ENCODE results near the gene CROCC. TPM values are rescaled to one million over a fixed set of nuclear protein-coding genes. Genes with fewer than 3 reads are reported as not detected.
"Not testable (repeated sequence)": the region's sequence is repeated elsewhere in the genome, so short reads cannot be mapped to it uniquely, and the experiment has no call there.

Gene CROCC
- total RNA-seq, 1 donor from 2014 or later: 38.5 TPM

DNA sequence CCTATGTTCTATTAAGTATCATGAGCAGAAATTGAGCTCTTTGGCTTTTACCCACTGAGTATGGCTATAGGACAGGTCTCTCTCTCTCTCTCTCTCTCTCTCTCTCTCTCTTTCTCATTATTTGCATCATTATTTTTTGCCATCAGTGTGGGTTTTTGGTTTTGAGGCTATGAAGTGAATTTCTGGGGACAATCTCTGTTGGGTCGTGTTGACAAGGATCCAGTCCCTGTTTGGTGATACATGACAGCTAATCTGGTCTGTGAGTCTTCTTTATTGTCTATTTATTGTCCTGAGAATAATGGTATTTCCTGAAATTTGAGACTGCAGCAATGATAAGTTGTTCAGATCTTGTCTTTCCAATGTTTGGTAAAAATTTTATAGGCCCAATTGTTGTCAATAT lies 24.1 kb upstream of the CROCC start:
- not testable (repeated sequence) for DNase-seq (ENCODE audit: low spot score)

DNA sequence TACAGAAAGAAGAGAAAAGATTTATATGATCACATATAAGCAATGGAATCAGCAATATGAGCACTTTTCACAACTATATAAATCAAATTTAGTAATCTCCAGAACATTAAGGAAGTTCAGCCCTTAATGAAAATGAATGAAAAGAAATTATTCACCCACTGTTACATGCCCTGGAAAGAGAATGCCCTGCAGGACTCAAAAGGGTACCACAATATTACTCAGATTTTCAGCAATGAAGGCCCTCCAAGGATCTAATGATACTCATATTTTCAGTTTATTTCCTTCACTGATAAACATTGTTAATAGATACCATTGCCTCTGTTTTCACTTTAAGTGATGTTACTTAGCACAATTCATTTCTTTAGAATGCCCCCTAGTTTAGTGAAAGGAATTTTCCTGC lies 23.4 kb upstream of the CROCC start:
- DNase-seq (ENCODE audit: low spot score): not testable (repeated sequence)

DNA sequence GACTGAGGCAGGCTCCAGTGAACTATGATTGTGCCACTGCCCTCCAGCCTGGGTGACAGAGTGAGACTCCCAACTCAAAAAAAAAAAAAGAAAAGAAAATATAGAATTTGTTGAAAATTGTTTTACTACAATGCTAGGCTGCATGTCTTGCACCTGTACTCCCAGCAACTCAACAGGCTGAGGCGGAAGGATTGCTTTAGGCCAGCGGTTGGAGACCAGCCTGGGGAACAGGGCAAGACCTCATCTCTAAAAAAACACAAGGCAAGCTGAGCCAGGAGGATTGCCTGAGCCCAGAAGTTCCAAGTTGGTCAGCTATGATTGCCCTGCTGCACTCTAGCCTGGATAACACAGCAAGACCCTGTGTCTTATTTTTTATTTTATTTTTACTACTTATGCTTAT lies 22.7 kb upstream of the CROCC start:
- not testable (repeated sequence) for DNase-seq (ENCODE audit: low spot score)

DNA sequence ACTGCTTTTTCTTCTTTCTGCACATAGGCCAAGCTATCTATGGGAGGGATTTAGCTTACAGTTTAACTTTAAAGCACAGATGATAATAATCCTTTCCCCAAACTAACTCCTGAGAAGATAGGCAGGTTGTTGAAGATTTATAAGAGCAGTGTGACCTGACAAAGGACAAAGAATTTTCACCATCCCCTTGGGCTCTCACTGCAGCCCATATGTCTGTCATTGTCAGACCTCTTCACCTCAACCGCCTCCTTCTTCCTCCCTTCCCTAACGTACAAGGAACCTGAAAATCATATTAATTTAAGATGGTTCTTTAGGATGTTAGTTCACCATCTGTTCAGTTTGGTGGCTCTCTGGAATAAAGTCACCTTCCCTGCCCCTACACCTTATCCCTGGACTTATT lies 21.0 kb upstream of the CROCC start:
- DNase-seq (ENCODE audit: low spot score): no peak

DNA sequence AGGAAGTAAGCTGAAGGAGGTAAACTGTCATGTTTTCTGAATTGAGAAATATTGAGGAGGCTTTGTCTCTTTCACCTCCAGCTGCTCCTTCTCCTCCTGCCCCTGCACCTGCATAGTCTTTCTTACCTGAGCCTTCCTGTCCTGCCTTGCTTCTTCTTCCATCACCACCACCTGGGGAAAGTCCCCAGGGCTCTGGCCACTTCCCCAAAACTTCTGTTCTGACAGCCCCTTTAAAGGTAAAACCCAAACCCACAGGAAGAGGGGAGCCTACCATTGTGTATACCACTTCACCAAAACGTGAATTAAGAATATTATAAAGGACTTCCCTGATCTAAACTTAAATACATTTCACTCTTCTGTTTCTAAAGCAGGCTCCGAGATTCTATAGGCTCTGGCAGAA lies 20.4 kb upstream of the CROCC start:
- DNase-seq (ENCODE audit: low spot score): not testable (repeated sequence)

DNA sequence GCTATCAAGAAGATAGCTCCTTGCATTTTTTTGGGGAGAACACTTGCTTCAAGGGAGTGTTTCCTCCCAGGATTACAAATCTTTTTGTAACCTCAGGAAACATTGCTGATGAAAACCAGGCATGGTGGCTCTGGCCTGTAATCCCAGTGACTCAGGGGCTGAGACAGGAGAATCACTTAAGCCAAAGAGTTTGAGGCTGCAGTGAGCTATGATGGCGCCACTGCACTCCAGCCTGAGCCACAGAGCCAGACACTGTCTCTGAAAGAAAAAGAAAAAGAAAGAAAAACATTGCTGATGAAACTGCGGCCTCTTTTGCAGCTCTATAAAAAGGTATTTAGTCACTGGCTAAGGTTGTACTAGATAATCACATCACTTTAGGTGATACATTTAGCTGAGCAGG lies 18.7 kb upstream of the CROCC start:
- peak; percentile 37 for DNase-seq (ENCODE audit: low spot score)

DNA sequence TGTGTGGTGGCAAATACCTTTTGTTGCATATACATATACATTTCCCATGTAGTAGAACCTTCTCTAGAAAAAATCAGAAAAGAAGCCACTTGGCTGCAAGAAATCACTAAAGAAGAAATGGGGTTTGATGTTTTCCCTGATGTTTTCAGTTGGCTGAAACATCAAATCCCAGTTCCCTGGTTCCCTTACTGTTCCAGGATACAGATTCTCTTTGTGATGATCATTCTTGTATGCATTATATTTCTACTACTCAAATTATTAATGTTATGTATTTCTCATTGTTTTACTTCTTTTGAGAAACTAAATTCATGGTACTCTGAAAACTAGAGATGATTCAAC lies 18.3 kb upstream of the CROCC start:
- DNase-seq (ENCODE audit: low spot score): no peak

DNA sequence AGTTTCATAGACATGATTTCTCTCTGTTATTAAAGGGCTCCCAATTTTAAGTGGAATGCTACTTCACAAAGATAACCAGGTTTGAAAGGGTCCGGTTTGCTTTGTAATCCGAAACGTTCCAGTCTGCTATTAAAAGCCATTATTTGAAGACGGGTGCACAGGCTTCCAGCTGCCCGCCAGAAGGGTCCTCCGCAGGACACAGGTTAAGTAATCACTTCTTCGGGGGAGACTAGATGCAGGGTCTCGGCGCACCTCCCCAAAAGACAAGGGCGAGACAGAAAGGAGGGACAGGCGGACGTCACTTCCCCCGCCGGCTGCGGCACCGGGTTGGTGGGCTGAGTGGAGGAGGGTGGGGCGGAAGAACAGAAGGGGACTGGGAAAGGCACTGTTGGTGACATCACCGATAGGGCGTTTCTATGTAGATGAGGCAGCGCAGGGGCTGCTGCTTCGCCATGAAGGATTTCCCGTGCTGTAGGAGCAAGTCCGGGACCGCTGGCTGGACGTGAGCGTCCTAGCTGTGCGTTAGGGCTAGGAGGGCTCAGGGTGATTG lies 17.1 kb upstream of the CROCC start:
- peak; percentile 100 for DNase-seq (ENCODE audit: low spot score)

DNA sequence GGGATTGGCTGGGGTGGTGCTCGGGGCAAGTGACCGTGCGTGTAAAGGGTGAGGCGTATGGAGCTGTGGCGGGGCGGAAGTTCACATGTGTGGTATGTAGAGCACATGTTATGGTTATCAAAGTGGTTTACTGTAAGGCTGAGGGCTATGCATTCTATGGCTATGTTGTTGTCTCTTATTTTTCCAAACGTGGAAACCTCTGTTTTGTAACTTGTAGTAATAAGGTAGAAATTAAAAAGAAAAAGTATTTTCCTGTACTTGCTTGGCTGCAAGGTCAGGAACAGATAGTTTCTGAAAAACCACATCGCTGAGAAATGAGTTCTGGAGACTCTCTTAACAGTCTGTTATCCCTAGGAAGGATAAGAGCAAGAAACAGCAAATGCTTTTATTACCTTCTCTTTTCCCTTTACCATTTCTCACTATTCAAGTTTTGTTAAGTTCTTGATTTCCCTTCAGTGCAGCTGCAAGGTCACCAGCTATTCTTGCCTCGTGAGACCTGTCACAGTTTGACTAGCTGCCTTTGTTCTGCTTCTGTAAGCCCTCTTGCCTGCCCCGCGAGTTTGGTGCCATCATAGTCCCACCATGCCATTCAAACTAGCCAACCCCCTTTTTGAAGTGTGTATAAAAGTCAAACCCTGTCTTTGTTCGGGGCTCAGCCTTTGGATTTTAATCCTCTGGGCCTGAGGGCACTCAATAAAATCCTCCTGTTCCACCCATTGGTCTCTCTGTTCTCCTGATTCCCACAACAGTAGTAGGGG lies 16.4 kb upstream of the CROCC start:
- DNase-seq (ENCODE audit: low spot score): no peak

DNA sequence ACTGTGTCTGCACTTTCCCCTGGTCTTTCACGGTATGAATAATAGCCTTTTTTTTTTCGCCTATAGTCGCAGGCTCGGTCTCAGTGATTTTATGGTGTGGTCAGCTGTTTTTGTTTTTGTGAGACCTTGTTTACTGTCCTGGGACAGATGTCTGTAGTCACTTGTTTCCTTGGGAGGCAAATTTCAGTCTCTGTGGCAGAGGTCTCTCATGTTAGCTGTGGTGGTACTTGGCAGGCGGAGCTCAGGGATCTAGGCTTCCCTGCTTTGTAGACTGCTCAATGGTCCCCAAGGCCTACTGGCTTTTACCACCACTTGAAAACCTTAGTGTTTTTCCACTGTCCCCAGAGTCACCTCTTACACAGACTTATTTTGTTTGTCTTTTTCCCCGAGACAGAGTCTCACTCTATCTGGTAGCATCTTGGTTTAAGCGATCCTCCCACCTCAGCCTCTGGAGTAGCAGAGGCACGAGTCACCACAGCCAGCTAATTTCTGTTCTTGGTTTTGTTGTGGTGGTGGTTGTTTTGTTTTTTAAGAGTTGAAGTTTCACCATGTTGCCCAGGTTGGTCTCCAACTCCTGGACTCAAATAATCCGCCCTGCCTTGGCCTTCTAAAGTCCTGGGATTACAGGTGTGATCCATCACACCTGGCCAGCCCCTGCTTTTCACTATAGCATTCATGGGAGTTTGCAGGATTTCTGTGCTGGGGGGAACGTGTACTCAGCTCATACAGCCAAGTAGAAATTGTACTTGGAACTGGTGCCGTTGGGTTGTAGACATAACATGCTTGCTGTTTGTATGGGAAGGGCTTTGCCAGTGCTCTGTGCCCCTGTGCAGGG lies 15.6 kb upstream of the CROCC start:
- DNase-seq (ENCODE audit: low spot score): no peak

DNA sequence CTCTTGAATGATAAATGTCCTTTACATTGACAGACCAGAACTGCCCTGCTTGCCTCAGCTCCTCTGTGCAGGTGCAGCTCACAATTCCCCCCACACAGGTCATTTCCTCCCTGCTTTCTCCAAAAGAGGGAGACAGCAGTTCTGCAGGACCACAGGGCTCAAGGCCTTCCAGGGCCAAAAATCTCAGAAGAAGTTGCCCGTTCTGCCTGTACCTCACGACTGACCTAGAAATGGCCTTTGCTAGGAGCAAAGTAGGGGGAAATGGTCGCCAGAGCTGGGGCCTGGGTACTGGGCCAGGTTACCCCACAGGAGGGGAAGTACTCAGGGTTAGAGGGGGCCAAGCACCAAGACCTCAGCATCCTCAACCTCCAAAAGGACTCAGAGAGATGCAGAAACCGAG lies 14.9 kb upstream of the CROCC start:
- no peak for DNase-seq (ENCODE audit: low spot score)

DNA sequence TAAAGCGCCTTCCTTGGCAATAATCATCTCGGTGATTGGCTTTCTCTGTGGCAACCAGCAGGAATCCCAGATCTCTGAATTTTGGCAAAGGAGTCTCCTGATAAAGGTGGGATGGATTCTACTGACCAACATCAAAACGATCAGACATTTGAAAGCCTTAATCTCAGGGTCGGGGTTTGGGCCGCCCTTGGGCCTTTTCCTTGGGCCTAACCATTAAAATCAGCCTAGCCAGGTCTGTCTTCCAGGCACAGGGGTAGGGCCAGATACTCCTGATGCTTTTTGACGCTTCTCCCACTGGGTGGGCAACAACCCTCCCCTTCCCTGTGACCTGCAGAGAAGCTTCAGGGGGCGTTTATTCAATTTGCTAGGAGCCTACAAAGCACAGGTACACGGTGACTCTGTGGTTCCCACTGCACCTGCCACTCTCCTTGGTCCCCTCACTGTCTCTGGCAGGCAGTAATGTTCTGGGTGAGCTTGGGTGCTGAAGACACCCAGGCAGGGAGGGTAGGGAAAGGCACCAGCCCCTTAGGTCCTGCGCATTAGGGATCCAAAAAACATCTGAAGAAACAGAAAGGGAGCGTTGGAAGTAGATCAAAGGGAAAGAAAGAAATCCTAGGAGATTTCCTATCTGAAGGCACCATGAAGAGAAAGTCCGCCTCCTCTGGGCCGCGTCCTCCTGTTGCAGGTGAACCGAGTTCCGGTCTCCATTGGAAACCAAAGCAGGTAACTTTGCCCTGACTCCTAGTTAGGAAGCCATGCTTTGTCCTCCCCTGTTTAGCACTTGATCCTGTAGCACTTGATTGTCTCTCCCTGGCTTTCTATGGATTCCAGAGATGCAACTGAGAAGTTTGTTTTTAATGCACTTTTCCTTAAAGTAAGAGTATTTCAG lies 13.6 kb upstream of the CROCC start:
- no peak for DNase-seq (ENCODE audit: low spot score)

DNA sequence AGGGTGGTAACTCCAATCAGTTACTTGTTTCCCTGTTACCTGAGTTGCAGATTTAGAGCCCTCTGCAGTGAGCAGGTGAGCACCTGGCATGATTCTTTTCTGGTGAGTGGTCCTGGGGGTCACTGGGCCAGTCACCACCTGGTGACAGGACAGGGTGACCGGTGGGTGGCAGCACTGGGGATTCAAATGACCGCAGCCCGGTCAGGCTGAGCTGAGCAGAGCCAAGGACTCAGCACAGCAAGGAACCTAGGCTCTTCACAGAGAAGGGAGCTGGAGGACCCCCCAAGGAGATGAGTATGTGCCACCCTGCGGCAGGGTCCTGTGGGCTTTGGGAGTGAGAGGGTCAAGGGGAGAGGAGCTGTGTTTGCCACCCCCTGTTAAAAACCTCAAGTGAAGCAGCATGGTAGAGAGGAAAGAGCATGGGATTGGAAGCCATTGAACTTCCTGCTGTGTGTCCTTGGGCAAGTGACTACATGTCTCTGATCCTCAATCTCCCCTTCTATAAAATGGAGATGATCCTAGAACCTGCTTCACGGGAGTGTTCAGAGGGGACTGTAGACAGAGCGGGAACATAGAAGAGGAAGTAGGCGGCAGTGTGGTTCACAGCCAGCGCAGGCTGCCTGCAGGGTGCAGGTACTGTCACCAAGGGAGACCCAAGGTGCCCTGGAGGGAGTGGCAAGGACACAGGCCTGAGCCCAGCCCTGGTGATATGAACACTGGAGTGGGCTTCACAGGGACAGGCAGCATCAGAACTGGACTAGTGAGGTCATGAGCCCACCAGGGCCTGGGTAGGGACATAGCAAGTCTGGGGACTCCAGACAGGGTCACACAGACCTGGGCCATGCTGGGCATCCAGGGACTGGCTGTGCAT lies 9.6 kb upstream of the CROCC start:
- not testable (repeated sequence) for DNase-seq (ENCODE audit: low spot score)

DNA sequence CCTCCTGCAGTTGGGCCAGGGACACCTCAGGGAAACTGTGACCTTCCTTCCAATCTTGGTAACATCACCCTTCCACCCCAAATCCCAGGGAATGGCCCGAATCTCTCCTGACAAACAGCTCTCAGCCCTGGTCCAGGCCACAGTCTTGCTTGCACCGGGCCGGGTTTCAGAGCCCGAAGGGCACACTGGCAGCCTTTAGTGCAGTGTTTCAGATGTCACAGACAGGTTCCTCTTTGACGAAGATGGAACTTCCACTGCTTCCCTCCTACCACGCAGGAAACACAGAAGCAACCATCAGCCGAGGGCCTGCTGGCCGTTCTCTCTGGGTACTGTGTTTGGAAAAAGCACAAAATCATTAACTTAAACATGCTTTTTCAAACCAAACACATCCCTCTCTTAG lies 9.0 kb upstream of the CROCC start:
- DNase-seq (ENCODE audit: low spot score): not testable (repeated sequence)

DNA sequence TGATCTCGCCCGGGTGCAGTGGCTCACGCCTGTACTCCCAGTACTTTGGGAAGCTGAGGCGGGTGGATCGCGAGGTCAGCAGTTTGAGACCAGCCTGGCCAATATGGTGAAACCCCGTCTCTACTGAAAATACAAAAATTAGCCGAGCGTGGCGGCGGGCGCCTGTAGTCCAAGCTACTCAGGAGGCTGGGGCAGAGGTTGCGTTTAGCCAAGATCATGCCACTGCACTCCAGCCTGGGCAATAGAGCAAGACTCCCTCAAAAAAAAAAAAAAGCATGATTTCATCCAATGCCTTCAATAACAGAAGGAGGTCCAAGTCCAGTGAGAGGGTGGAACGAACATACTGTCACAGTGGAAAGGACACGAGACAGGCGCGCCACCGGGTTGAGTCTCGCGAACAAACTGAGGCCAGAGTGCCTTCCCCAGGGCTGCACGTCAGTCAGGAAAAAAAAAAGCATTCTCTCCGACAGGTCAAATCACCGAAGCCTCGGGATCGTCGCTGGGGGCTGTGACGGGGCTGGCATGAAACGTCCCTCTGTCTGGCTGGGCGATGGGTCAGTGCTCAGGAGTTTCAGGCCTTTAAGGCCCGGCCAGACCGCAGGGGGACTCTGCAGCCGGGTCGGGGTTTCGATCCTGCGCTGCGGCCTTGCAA lies 8.4 kb upstream of the CROCC start:
- peak; percentile 79 for DNase-seq (ENCODE audit: low spot score)

DNA sequence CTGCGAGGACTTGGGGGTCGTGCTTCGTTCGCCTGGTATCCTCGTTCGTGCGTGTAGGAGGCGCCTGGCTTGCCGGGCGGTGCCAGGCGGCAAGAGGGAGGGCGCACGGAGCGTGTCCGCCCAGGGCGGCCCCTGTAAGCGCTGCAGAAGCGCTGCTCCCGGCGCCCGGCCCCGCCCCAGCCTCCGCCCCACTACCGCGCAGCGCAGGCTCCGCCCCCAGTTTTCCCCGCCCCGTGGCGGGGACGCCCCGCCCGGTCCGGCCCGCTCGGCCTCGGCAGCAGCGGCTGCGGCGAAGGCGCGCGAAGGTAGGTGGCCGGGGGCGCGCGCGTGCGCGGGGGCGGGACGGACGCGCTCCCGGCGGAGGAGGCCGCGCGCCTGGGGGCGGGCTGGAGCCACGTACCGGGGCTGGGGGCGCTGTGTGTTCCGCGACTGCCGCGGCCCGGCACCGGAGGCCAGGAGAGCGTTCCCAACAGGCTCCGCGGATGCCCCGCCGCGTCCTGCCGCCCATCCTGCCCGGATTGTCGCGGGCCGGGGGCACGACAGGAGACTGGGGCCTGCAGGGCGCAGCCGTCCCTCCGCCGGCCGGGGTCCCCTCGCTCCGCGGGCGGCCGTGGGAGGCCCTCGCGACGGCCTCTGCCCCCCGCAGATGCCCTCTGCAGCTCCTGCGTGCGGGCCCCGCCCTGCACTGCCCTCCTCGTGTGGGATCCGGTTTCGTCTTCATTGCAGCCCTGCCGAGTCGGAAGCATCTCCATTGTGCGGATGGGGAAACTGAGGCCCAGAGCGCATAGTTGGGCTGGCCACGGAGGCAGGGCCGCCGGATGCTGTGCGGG lies 7.7 kb upstream of the CROCC start:
- DNase-seq (ENCODE audit: low spot score): peak; percentile 99

DNA sequence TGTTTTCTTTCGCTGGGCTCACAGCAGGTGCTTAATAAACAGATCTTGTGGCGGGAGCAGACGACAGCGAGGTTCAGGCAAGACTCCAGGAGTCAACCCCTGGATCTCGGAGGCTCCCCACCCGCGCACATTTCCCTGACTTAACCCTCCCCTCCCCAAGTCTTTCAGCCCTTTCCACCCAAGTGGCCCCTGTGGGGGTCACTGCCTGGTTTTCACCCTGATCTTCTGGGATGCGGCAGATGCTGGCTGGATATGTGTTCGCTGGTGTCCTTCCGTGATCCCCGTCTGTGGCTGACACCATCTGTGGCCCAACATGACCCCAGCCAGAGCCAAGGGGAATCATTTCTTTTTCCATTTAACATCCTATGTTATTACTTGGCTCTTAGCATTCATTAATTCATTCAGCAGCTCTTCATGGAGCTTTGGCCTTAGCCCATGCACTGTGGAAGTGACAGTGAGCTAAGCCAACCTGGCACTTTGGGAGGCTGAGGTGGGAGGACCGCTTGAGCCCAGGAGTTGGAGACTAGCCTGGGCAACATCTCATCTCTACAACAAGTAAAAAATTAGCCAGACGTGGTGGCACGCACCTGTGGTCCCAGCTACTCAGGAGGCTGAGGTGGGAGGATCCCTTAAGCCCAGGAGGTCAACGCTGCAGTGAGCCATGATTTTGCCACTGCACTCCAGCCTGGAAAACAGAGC lies 6.7 kb upstream of the CROCC start:
- DNase-seq (ENCODE audit: low spot score): not testable (repeated sequence)

DNA sequence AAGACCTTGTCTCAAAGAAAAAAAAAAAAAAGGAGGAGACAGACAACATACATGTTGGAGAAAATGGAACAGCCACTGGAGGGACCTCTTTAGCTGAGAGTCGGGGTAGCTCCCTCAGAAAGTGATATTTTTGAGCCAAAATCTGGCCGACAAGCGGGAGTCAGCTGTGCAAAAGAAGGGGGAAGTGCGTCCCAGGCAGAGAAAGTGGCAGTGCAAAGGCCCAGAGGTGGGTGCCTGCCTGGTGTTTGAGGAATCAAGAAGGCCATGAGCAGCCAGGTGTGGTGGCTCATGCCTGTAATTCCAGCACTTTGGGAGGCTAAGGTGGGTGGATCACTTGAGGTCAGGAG lies 6.1 kb upstream of the CROCC start:
- DNase-seq (ENCODE audit: low spot score): no peak
